Measurements from ENCODE around the gene FBXO39.
"Not testable (repeated sequence)": the region's sequence is repeated elsewhere in the genome, so short reads cannot be mapped to it uniquely, and the experiment has no call there.

The FBXO39 gene

DNA sequence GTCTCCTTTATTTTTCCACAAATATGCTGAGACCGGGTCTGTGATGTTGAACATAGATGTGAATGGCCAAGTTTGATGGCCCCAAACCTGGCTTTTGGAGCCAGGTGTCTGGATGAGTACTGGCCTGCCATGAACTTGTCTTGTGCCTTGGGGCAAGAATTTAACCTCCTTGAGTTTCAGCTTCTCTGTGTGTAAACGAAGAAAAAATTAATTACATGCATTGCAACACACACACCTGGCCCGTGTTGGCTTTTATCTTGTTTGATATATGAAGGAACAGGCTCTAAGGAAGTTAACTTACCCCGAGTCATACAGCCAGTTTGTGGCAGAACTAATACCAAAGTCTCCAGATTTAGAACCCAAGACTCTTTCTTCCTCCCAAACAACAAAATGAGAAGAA lies 13.1 kb downstream of the FBXO39 start:
- no peak for DNase-seq (ENCODE audit: low read depth, low spot score)

DNA sequence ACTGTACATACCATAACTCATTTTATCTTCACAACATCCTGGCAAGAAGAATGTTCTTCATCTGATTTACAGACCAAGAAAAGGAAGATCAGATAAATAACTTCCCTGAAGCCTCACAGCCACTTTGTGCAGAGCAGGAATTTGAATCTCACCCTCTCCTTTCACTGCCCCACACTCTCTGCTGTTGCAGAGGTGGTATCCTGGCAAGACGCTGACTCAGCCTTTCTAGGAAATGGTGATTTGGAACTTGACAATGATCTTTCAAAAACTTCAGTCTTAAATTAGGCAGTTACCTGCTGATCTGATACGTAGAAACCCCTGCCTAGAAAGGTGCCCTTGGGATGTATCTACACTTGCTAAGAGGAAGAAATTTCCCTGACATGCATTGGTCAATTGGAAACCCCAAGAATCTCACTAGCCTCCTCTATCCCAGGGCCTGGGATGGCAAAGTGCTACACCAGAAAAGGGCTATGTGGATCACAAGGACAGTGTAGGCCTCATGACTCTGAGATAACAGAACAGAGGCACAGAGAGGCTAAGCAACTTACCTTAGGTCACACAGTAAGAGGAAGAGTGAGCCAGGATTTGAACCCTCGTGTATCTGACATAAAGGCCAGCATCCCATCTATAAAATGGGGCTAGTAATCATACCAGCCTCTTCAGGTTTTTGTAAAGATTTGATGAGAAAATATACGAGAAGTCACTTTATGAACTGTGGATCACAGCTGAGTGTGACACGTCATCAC lies 17.9 kb downstream of the FBXO39 start:
- DNase-seq (ENCODE audit: low read depth, low spot score), result no peak

DNA sequence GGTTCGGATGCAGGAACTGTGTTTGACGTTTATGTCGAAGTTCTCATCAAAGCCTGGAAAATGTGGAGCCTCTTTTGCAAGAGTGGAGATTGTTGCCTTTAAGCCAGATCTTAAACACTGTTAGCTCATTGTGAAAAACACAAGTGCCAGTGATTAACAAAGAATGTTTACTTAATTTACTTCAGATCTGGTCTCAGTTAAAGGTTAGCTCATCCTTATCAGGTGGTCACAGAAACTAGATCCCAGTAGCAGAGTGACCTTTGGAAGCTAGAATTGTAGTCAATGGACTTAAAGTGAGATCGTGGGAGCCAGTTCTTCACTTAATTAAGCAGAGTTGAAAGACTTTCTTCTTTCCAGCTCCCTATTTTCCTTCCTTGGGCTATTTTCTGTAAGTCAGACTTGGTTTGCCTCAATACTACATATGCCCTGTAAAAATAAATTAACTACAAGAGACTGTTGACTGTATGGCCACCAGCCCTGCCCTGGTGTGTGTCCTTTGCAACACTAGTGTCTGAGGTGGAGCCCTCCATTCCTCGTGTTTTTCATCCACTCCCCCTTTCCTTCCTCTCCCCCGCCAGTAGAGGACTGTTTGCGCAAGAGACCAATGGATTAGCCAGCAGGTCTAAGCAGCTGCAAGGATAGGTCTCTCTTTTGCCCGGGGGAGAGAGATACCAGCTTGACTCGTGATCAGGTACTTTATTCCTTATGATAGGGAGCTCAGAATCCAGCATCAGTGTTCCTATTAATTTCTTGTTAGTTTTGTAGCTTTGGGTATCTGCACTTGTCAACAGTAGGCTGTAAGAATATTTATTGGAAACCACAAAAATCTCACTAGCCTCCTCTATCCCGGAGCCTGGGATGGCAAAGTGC lies 20.2 kb downstream of the FBXO39 start:
- DNase-seq (ENCODE audit: low read depth, low spot score), result no peak

GRCh38 chr17:6796887-6797490 lies 21.0 kb downstream of the FBXO39 start:
- no peak for DNase-seq (ENCODE audit: low read depth, low spot score)

DNA sequence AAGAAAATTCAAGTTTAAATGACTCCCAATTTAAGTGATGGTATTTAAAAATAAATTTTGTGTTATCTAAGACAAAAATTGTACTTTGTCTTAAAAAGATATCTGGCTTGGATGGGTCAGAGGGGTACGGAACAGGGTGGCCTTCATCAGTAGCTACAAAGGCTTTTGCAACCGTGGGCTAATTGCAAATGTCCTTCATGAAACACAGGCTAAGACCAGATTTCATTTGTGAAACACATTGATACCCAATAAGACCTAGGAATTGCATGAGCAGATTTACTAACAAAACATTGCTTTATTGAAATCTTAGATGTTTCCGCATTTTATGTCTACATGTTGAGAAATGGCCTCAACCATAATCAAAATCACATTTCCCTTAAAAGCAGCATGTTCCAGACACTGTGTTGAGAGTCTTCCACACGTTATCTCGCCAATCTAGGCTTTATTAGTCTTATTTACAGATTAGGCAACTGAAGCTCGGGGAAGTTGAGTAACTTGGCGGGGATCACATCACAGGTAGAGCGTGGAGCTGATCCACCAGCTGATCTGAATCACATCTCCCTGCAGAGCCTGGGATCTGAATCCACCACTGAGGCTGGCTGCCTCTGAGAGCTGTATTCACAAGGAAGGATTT lies 21.8 kb downstream of the FBXO39 start:
- DNase-seq (ENCODE audit: low read depth, low spot score), result no peak

- no peak for DNase-seq (ENCODE audit: low read depth, low spot score)
These were observed 23.7 kb downstream of the FBXO39 start for GRCh38 chr17:6799738-6800137.

DNA sequence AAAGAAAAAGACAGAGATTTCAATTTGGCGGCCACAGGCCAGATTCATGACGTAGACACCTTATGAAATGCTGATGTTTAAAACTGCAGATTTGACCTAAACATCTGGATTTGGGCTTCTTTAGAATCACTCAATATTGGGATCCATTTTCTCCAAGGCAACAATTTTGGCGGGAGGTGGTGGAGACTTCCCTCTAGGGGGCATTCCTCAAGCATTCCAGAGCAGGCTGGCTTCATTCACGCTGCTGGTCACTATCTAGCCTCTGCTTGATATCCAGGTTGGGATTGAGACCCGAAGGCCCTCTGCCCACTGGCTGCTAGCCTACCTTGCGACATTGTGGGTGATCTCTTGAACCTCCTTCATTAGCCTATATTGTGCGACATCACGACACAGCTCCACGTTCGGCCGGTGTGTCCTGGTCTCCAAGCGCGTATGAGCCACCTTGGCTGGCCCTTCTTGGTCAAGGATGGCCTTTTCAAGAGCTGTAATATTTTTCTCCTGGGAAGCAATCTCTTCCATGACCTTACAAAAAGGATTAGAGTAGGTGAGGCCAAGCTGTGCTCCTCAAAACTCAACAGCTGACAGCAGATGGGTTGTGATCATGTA lies 24.5 kb downstream of the FBXO39 start:
- peak; percentile 11 for DNase-seq (ENCODE audit: low read depth, low spot score)

DNA sequence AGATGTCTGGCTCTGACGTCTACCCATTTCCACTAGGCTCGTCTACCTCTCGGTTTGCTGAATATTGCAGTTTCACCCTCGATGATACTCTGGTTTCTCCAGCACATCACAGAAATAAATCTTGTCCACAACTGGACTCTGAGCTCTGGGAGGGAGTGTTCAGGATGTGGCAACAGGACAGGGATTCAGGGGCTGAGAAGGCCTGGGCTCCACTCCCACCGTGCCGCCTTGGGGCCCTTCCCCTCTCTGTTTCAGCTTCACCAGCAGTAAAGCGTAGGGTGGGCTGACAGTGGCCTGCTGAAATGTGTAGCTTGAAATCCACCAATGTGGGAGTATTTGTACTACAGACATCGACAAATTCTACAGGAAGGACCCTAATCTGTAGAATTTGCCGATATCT lies 35.5 kb downstream of the FBXO39 start:
- DNase-seq (ENCODE audit: low read depth, low spot score), result no peak

DNA sequence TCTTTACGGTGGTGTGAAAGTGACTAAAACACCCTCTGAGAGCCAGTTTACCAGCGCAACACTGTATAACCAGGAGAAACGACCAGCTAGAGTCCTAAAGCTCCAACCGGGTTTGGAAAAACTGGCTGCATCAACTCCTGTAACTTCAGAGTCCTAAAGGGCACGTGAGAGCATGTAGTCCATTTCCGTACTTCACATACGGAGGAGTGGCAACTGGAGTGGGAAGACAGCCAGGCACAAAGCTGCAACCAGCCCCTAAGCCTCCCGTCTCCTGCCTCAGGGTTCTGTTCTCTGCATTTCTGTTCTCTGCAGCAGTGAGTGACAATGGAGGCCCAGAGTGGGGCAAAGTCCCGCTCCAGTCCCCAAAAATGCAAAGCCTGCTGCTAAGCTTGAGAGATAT lies 36.3 kb downstream of the FBXO39 start:
- DNase-seq (ENCODE audit: low read depth, low spot score), result no peak

DNA sequence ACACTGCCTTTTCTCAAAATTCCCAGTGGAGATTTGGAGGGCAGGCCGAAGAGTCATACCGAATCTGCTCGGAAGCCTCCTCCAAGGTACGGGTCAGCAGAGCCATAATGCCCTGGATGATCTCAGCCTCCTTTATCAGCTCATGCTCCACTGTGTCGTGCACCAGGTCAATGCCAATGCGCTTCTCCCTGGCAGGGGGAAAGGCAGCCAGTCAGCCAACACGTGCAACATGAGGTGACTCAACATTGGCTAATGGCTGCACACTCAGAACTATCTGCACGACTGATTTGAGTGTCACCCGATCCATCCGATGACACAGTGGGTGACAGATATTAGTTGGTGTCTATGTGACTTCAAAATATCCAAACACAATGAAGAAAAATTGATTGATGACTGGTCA lies 39.8 kb downstream of the FBXO39 start:
- DNase-seq (ENCODE audit: low read depth, low spot score), result no peak

- not testable (repeated sequence) for DNase-seq (ENCODE audit: low read depth, low spot score)
These were observed 40.4 kb downstream of the FBXO39 start for GRCh38 chr17:6816368-6816767.

GRCh38 chr17:6818938-6819337 lies 42.9 kb downstream of the FBXO39 start:
- no peak for DNase-seq (ENCODE audit: low read depth, low spot score)

- no peak for DNase-seq (ENCODE audit: low read depth, low spot score)
These were observed 47.0 kb downstream of the FBXO39 start for GRCh38 chr17:6823011-6823442.

DNA sequence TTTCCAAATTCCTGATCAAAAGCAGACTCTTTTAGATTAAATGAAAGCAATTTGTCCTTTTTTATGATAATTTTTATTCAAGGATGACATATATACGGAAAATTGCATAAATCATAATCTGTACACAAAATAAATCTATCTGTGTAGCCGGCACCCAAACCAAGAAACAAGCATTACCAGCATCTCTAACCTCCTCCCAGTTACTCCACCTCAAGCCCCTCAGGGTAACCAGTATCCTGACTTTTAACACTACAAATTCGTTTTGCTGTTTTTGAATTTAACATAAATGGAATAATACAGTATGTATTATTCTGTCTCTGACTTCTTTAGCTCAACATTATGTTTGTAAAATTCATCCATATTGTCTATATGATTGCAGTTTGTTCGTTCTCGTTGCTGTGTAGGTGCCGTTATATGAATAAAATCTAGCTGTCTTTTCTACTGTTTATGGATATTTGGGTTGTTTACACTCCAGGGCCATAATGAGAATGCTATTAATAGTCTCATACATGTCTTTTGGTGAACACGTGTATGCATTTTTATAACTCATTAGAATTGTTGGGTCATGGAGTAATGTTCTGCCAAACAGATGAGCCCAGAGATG lies 54.5 kb downstream of the FBXO39 start:
- DNase-seq (ENCODE audit: low read depth, low spot score), result no peak

GRCh38 chr17:6831661-6832263 lies 55.7 kb downstream of the FBXO39 start, which contains the start of gene TEKT1:
TEKT1 (minus strand) TSS chr17:6831729; CDS start chr17:6830376, 1,353 bp downstream.
- DNase-seq (ENCODE audit: low read depth, low spot score), result peak; percentile 92

Measured in ELF-1 (cell line).